GM23338 (cell line): ENCODE results near the gene HSPBP1.

Experiments
- CREB1 ChIP-seq: fragments of 250-450 bp; sonication (Bioruptor Pico); IDR thresholded peaks from 2 replicates; pipeline ENCODE4 v1.5.0; 2020; ENCODE audit warnings: low read depth, mild to moderate bottlenecking, moderate library complexity
- EZH2 ChIP-seq: fragments of 200-600 bp; sonication (generic); IDR thresholded peaks from one replicate; pipeline ENCODE4 v1.8.0; 2017; ENCODE audit warnings: antibody characterized with exemption, mild to moderate bottlenecking, low read depth; ENCODE audit not compliant: unreplicated experiment
- JUNB ChIP-seq: IDR thresholded peaks from one replicate; pipeline ENCODE4 v1.6.1; 2016; ENCODE audit warnings: antibody characterized with exemption; ENCODE audit not compliant: unreplicated experiment
- POLR2AphosphoS5 ChIP-seq: IDR thresholded peaks from 2 replicates; pipeline ENCODE4 v1.6.1; 2016; ENCODE audit warnings: antibody characterized with exemption, low read depth
- STAT1 ChIP-seq: IDR thresholded peaks from one replicate; pipeline ENCODE4 v1.6.1; 2016; ENCODE audit warnings: antibody characterized with exemption; ENCODE audit not compliant: unreplicated experiment
- TF ChIP-seq, protein P1 (sequence below), 2 experiments: fragments of 200-600 bp in 1 of 2; sonication (generic) in 1 of 2; conservative IDR thresholded peaks; 2 replicates each; pipeline versions ENCODE4 v1.5.1 to v1.6.1; 2016 to 2017; ENCODE audit warnings: antibody characterized with exemption in 2 of 2, low read depth in 2 of 2, mild to moderate bottlenecking in 2 of 2, moderate library complexity in 1 of 2
- TF ChIP-seq, protein P2 (sequence below): IDR thresholded peaks from one replicate; pipeline ENCODE4 v1.6.1; 2018; ENCODE audit warnings: antibody characterized with exemption; ENCODE audit not compliant: unreplicated experiment

DNA sequence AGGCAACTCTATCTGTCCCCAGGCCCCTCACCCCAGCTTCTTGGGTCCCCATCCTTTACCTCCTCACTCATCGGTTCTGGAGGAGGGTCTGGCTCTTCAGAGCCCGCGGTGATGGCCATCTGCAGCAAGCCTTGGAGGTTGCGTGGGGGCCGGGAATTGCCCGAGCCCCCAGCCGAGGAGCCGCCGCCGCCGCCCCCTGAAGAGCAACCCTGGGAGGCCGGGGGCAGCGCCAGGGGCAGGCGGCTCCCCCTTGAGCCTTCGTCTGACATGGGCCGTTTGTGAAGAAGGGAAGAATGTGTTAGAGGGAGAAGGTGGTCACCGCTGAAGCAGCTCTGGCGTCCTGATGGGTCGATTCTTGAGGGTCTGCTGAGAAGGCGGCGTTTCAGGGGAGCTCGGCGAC is 570 bp downstream of the HSPBP1 start:
- no peak for TF ChIP-seq EZH2
- TF ChIP-seq, protein P1, sequence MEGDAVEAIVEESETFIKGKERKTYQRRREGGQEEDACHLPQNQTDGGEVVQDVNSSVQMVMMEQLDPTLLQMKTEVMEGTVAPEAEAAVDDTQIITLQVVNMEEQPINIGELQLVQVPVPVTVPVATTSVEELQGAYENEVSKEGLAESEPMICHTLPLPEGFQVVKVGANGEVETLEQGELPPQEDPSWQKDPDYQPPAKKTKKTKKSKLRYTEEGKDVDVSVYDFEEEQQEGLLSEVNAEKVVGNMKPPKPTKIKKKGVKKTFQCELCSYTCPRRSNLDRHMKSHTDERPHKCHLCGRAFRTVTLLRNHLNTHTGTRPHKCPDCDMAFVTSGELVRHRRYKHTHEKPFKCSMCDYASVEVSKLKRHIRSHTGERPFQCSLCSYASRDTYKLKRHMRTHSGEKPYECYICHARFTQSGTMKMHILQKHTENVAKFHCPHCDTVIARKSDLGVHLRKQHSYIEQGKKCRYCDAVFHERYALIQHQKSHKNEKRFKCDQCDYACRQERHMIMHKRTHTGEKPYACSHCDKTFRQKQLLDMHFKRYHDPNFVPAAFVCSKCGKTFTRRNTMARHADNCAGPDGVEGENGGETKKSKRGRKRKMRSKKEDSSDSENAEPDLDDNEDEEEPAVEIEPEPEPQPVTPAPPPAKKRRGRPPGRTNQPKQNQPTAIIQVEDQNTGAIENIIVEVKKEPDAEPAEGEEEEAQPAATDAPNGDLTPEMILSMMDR (conservative IDR thresholded peaks at IDR 0.05; ENCODE audit: low read depth in 2 of 2), result no peak
- TF ChIP-seq POLR2AphosphoS5, result no peak
- TF ChIP-seq JUNB, result no peak
- TF ChIP-seq, protein P2, sequence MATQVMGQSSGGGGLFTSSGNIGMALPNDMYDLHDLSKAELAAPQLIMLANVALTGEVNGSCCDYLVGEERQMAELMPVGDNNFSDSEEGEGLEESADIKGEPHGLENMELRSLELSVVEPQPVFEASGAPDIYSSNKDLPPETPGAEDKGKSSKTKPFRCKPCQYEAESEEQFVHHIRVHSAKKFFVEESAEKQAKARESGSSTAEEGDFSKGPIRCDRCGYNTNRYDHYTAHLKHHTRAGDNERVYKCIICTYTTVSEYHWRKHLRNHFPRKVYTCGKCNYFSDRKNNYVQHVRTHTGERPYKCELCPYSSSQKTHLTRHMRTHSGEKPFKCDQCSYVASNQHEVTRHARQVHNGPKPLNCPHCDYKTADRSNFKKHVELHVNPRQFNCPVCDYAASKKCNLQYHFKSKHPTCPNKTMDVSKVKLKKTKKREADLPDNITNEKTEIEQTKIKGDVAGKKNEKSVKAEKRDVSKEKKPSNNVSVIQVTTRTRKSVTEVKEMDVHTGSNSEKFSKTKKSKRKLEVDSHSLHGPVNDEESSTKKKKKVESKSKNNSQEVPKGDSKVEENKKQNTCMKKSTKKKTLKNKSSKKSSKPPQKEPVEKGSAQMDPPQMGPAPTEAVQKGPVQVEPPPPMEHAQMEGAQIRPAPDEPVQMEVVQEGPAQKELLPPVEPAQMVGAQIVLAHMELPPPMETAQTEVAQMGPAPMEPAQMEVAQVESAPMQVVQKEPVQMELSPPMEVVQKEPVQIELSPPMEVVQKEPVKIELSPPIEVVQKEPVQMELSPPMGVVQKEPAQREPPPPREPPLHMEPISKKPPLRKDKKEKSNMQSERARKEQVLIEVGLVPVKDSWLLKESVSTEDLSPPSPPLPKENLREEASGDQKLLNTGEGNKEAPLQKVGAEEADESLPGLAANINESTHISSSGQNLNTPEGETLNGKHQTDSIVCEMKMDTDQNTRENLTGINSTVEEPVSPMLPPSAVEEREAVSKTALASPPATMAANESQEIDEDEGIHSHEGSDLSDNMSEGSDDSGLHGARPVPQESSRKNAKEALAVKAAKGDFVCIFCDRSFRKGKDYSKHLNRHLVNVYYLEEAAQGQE, result no peak
- no peak for TF ChIP-seq STAT1
- TF ChIP-seq CREB1 (CRISPR knock-in tag), result no peak
